NOMO-1 (cell line): ENCODE results near the gene CERT1.

ENCODE experiments used
- DNase-seq, 2 experiments: peaks; one replicate each; lab custom pipeline; 2025; ENCODE audit not compliant: unreplicated experiment in 2 of 2; lab: John Stamatoyannopoulos, UW

Gene CERT1

DNA sequence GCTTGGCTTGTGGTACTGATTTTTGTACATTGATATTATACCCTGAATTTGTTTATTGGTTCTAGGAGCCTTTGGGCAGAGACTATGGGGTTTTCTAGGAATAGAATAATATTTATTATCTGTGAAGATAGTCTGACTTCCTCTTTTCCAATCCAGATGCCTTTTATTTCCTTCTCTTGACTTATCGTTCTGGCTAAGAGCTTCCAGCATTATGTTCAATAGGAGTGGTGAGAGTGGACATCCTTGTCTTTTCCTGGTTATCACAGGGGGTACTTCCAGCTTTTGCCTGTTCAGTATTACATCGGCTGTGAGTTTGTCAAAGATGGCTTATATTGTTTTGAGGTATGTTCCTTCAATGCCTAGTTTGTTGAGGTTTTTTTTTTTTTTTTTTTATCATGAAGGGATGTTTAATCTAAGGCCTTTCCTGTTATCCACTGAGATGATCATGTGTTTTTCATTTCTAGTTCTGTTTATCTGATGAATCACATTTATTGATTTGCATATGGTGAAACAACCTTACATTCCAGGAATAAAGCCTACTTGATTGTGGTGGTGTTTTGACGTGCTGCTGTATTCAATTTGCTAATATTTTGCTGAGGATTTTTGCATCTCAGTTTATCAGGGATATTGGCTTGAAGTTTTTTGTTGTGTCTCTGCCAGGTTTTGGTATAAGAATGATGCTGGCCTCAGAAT, 77.5 kb downstream of the CERT1 start:
- DNase-seq = no peak

DNA sequence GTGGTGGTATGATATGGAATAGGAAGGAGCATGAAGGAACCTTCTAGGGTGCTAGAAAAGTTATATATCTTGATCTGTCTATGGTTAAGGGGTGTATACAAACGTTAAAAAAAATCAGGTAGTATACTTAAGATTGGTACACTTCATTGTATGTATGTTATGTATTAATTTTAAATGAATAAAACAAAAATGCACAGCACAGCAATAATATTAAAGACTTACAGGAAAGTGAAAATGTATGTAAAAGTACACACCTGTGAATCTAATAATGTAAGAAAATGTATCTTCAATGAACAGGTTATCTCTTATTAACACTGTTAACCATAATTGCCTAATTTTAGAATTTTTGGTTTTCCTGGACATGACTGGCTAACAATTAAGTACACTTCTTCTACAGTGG, 97.2 kb downstream of the CERT1 start:
- DNase-seq = no peak

- no peak for DNase-seq
Measured at GRCh38 chr5:75412111-75412990, 99.1 kb downstream of the CERT1 start.

GRCh38 chr5:75405296-75405695, 106.1 kb downstream of the CERT1 start:
- DNase-seq = peak in 1 of 2 experiments; percentile 10

- DNase-seq = no peak
Measured at GRCh38 chr5:75395277-75395676, 116.2 kb downstream of the CERT1 start.

GRCh38 chr5:75389430-75389829, 122.0 kb downstream of the CERT1 start:
- DNase-seq = no peak

- no peak for DNase-seq
Measured at GRCh38 chr5:75387806-75388205, 123.6 kb downstream of the CERT1 start.

- DNase-seq = no peak
Measured at GRCh38 chr5:75384218-75384617, 127.2 kb downstream of the CERT1 start.

GRCh38 chr5:75381456-75381855, 130.0 kb downstream of the CERT1 start:
- no peak for DNase-seq

DNA sequence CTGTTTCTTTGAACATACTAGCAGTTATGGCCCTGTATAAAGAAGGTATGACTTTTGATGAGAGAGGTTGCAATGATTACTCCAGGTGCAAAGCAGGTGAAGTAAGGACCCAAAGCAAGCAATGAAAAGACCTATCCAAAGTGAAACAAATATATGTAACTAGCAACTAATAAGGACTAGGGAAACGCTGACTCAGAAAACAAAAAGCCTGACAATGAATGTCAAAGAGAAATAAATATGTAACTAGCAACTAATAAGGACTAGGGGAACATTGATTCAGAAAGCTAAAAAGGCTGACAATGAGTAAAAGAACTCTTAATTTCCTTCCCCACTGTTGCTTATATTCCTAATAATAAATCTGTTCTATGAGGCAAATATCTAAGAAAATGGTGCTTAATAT, 131.3 kb downstream of the CERT1 start:
- DNase-seq = no peak

- DNase-seq = no peak
Measured at GRCh38 chr5:75375414-75375813, 136.0 kb downstream of the CERT1 start.

- no peak for DNase-seq
Measured at GRCh38 chr5:75374394-75374814, 137.0 kb downstream of the CERT1 start.

GRCh38 chr5:75373862-75374261, 137.6 kb downstream of the CERT1 start:
- DNase-seq = no peak

DNA sequence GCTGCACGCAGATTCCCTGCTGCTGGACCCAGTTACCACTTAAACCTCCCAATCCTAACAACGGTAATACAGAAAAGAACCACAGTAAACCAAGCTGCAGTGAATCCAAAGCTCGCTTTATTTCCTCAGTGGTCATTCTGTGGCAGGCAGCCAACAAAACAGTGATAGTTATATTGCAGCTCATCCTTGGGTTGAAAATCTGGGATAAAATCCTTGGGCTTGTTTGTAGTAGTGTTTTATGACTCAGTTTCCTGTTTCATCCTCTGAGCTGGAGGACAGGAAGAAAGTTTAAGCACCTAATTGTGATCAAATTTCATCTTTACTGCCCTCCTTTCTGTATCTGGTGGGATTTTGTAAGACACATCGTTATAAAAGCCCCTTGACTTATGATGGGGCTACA, 143.0 kb downstream of the CERT1 start:
- DNase-seq = no peak

DNA sequence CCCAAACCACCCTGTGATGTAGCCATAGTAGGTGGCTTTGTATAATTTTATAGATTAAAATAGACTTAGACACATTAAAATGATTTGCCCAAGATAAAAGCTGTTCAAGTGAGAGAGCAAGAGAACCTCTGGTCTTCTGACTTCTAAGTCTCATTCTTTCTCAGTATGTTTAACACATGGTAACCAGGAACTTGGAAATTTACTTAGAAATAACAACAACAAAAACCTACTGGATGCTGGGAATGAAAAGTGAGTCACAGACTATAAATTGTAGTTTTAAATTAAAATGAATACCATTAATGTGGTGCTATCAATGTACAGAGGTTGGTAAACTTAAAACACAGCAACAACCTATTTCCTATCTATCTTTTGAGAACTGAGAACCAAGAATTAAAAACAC, 144.0 kb downstream of the CERT1 start:
- no peak for DNase-seq

GRCh38 chr5:75366787-75367186, 144.6 kb downstream of the CERT1 start:
- DNase-seq = no peak

GRCh38 chr5:75365740-75366139, 145.7 kb downstream of the CERT1 start:
- no peak for DNase-seq

DNA sequence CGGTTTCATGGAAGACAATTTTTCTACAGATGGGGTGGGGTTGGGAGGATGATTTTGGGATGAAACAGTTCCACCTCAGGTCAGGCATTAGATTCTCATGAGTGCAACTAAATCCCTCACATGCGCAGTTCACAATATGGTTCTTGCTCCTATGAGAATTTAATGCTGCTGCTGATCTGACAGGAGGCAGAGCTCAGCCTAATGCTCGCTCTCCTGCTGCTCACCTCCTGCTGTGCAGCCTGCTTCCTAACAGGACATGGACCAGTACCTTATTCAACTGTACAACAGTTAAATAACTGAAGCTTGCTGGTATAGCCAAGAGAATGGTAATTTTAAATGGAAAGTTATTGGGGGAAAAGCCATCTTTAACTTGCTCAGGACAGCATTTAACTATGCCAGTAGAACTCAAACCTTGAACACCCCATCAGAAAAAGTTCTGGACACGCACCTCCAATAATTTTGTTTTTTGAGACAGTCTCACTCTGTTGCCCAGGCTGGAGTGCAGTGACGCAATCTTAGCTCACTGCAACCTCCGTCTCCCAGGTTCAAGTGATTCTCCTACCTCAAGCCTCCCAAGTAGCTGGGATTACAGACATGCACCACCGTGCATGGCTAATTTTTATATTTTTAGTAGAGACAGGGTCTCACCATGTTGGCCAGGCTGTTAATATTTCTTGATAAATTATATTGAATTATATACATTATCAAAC, 146.7 kb downstream of the CERT1 start:
- no peak for DNase-seq

GRCh38 chr5:75363726-75364495, 147.5 kb downstream of the CERT1 start:
- no peak for DNase-seq

- no peak for DNase-seq
Measured at GRCh38 chr5:75363111-75363510, 148.3 kb downstream of the CERT1 start.

DNA sequence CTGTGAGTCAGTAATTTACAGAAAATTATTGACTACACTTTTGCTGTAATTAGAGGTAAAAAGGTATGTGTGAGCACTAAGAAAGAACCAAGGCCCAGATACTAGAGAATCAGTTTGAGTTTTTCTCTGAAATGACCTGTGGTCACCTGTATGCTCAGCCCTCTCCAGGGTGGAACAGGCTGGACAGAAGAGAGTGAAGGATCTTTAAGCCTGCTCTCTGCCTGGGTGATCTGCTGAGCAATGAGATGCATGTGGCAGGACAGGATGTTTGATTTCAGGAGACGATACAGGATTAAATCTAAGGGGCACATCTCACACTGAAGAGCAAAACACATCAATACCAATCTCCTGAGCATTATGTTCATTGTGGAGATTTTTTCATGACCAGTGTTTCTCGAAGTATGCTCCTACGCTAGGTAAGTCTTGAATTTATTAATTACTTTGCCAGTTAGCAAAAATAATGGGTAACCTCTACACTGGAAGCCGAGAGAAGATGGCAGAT, 148.9 kb downstream of the CERT1 start:
- no peak for DNase-seq
